ENCODE measurements around the gene PHC2. TPM values are rescaled to one million over a fixed set of nuclear protein-coding genes. Genes with fewer than 3 reads are reported as not detected.
A peak's percentile ranks its signal among the peaks of the same experiment; 100 is the strongest.

PHC2 gene
- total RNA-seq, 1 experiment from 2014 or later: 9.4 TPM

GRCh38 chr1:33372677-33373076, 58.2 kb downstream of the PHC2 start:
- Histone ChIP-seq H2AFZ (ENCODE audit: low read length) (no peak overlapping the region), H3K27me3 (ENCODE audit: insufficient read depth, low read length) (no peaks in the 10 kb centered on the region), H2BK12ac (ENCODE audit: insufficient read length, low read depth, low read length) (no peak overlapping the region), H3T11ph (ENCODE audit: low read length) (no peak overlapping the region), H3K4me1 (ENCODE audit: insufficient read depth, low read length) (no peaks in the 10 kb centered on the region), H4K91ac (ENCODE audit: insufficient read length, low read depth, low read length) (no peak overlapping the region), H3K9me3 (ENCODE audit: control insufficient read depth, low read depth, low read length) (no peaks in the 10 kb centered on the region), H3K4ac (ENCODE audit: low read depth, low read length) (no peak overlapping the region), H2BK20ac (ENCODE audit: low read depth, low read length, poor library complexity, severe bottlenecking) (no peak overlapping the region), H3K9ac (ENCODE audit: extremely low read depth, insufficient read length, low read length) (no peak overlapping the region), H3K14ac (ENCODE audit: insufficient read depth, low read length) (no peak overlapping the region), H3K79me2 (ENCODE audit: insufficient read depth, low read length) (no peaks in the 10 kb centered on the region), H2BK5ac (ENCODE audit: insufficient read length, low read length) (no peak overlapping the region), H3K79me1 (ENCODE audit: insufficient read depth, low read depth, low read length, poor library complexity, severe bottlenecking) (no peaks in the 10 kb centered on the region), H3K4me2 (ENCODE audit: insufficient read depth, insufficient read length, low read length) (no peak overlapping the region), H3K23me2 (ENCODE audit: insufficient read length, low read depth, low read length, poor library complexity, severe bottlenecking) (no peaks in the 10 kb centered on the region), H4K20me1 (ENCODE audit: control insufficient read depth, insufficient read depth, insufficient read length) (no peaks in the 10 kb centered on the region), H3K27ac (ENCODE audit: insufficient read length, low read depth, low read length) (no peak overlapping the region), H3K56ac (ENCODE audit: insufficient read length, low read depth, low read length) (no peak overlapping the region), H3K23ac (ENCODE audit: insufficient read length, low read depth, low read length) (no peak overlapping the region), H2AK5ac (ENCODE audit: insufficient read length, low read length) (no peak overlapping the region), H2BK15ac (ENCODE audit: low read depth, low read length) (no peak overlapping the region), H3K18ac (ENCODE audit: insufficient read length, low read depth, low read length) (no peak overlapping the region), H2BK120ac (ENCODE audit: low read depth, low read length, poor library complexity, severe bottlenecking) (no peak overlapping the region), H4K5ac (ENCODE audit: insufficient read length, low read depth, low read length) (no peak overlapping the region), H4K8ac (replicated peaks; ENCODE audit: insufficient read length, low read depth, low read length) (no peak overlapping the region)
- Mint-ChIP-seq H3K4me3 (no peak overlapping the region), H3K27ac (peak overlapping the region in 1 of 3 experiments; percentile 77; a peak in 2 of 7 replicates), H3K4me1 (peaks cover 10 to 15% of the 10 kb centered on the region in 2 experiments), H3K36me3 (ENCODE audit: insufficient read depth in 1 of 3, low read depth in 3 of 3) (peaks cover 0 to 3% (median 0%) of the 10 kb centered on the region in 3 experiments; a peak in 1 of 7 replicates), H3K9me3 (peaks cover 0 to 2% of the 10 kb centered on the region in 2 experiments; a peak in 1 of 5 replicates), H3K27me3 (ENCODE audit: low read depth) (peaks cover 8% of the 10 kb centered on the region)
- no peak for DNase-seq
- WGBS (ENCODE audit: extremely low coverage, insufficient read length, low lambda C conversion rate): no CpG with 5 or more reads among the region's 4 CpGs
- no peak for TF ChIP-seq CTCF (conservative IDR thresholded peaks at IDR 0.05)

All from H9 (cell line).